Measurements from ENCODE around the gene OOEP. TPM values are rescaled to one million over a fixed set of nuclear protein-coding genes. Genes with fewer than 3 reads are reported as not detected.

OOEP gene
- total RNA-seq, 1 donor from 2014 or later: not detected

- Mint-ChIP-seq H3K9me3 (no peaks in the 10 kb centered on the region), H3K36me3 (no peaks in the 10 kb centered on the region), H3K27ac (no peak overlapping the region), H3K27me3 (peaks cover 2% of the 10 kb centered on the region), H3K4me1 (ENCODE audit: unreplicated experiment) (no peaks in the 10 kb centered on the region), H3K4me3 (no peak overlapping the region)
- no peak for DNase-seq (ENCODE audit: extremely low spot score, unreplicated experiment)
- TF ChIP-seq CTCF (conservative IDR thresholded peaks at IDR 0.05): no peak
Measured at GRCh38 chr6:73339340-73339739, 30.4 kb downstream of the OOEP start.

GRCh38 chr6:73329201-73329600 lies 40.5 kb downstream of the OOEP start:
- no peak for TF ChIP-seq CTCF (conservative IDR thresholded peaks at IDR 0.05)
- no peak overlapping the region for H3K27ac Mint-ChIP-seq
- H3K36me3 Mint-ChIP-seq: no peaks in the 10 kb centered on the region
- no peaks in the 10 kb centered on the region for H3K4me1 Mint-ChIP-seq (ENCODE audit: unreplicated experiment)
- no peak for DNase-seq (ENCODE audit: extremely low spot score, unreplicated experiment)
- H3K9me3 Mint-ChIP-seq: no peaks in the 10 kb centered on the region
- H3K27me3 Mint-ChIP-seq: peaks cover 26% of the 10 kb centered on the region
- H3K4me3 Mint-ChIP-seq: no peak overlapping the region

- H3K27ac Mint-ChIP-seq: no peak overlapping the region
- H3K27me3 Mint-ChIP-seq: peaks cover 26% of the 10 kb centered on the region
- no peak for DNase-seq (ENCODE audit: extremely low spot score, unreplicated experiment)
- H3K4me3 Mint-ChIP-seq: no peak overlapping the region
- no peak for TF ChIP-seq CTCF (conservative IDR thresholded peaks at IDR 0.05)
- H3K9me3 Mint-ChIP-seq: no peaks in the 10 kb centered on the region
- no peaks in the 10 kb centered on the region for H3K36me3 Mint-ChIP-seq
- H3K4me1 Mint-ChIP-seq (ENCODE audit: unreplicated experiment): no peaks in the 10 kb centered on the region
Measured at GRCh38 chr6:73328790-73329189, 40.9 kb downstream of the OOEP start.

GRCh38 chr6:73325656-73326055 lies 44.0 kb downstream of the OOEP start:
- Mint-ChIP-seq H3K4me1 (ENCODE audit: unreplicated experiment) (no peaks in the 10 kb centered on the region), H3K4me3 (no peak overlapping the region), H3K27ac (no peak overlapping the region), H3K9me3 (peaks cover 4% of the 10 kb centered on the region), H3K27me3 (peaks cover 19% of the 10 kb centered on the region), H3K36me3 (no peaks in the 10 kb centered on the region)
- no peak for TF ChIP-seq CTCF (conservative IDR thresholded peaks at IDR 0.05)
- no peak for DNase-seq (ENCODE audit: extremely low spot score, unreplicated experiment)

- H3K36me3 Mint-ChIP-seq: no peaks in the 10 kb centered on the region
- H3K9me3 Mint-ChIP-seq: peaks cover 4% of the 10 kb centered on the region
- no peak for DNase-seq (ENCODE audit: extremely low spot score, unreplicated experiment)
Measured at GRCh38 chr6:73323323-73323722, 46.4 kb downstream of the OOEP start.

More at GRCh38 chr6:73323323-73323722, 46.4 kb downstream of the OOEP start:
- TF ChIP-seq CTCF (conservative IDR thresholded peaks at IDR 0.05): no peak
- H3K27me3 Mint-ChIP-seq: peaks cover 5% of the 10 kb centered on the region
- no peaks in the 10 kb centered on the region for H3K4me1 Mint-ChIP-seq (ENCODE audit: unreplicated experiment)
- no peak overlapping the region for H3K4me3 Mint-ChIP-seq
- no peak overlapping the region for H3K27ac Mint-ChIP-seq

Other genes with a start within 250 kb of the OOEP start
- 0.75 TPM in 1 of 2 replicates, not detected in the other for gene KHDC1L, start 144.4 kb downstream of the OOEP start, total RNA-seq (ENCODE audit: low replicate concordance)
- gene KHDC1, start 106.7 kb downstream of the OOEP start, total RNA-seq (ENCODE audit: low replicate concordance): 2.0 and 5.3 TPM in 2 replicates
- gene DPPA5, start 15.6 kb downstream of the OOEP start, total RNA-seq (ENCODE audit: low replicate concordance): not detected in 2 replicates
- not detected in 2 replicates for gene KHDC3L, start 7.2 kb downstream of the OOEP start, total RNA-seq (ENCODE audit: low replicate concordance)
- 0.17 TPM in 1 of 2 replicates, not detected in the other for gene DDX43, start 24.9 kb upstream of the OOEP start, total RNA-seq (ENCODE audit: low replicate concordance)
- gene CGAS, start 82.4 kb upstream of the OOEP start, total RNA-seq (ENCODE audit: low replicate concordance): 0.12 TPM in 2 replicates
- gene MTO1, start 91.8 kb upstream of the OOEP start, total RNA-seq (ENCODE audit: low replicate concordance): 28.0 and 28.3 TPM in 2 replicates
- gene EEF1A1, start 151.1 kb upstream of the OOEP start, total RNA-seq (ENCODE audit: low replicate concordance): 12,371 and 13,155 TPM in 2 replicates

Measured in type B pancreatic cell (in vitro differentiated cells).